ENCODE results near the gene CRYBB3. TPM values are rescaled to one million over a fixed set of nuclear protein-coding genes. Genes with fewer than 3 reads are reported as not detected.

The CRYBB3 gene
- total RNA-seq, 1 experiment from 2014 or later: not detected

GRCh38 chr22:25172153-25172552, 27.5 kb upstream of the CRYBB3 start:
- Histone ChIP-seq H3K4me3 (ENCODE audit: low read depth, low read length, poor library complexity, severe bottlenecking) (no peak overlapping the region), H3K9me3 (ENCODE audit: low read depth, low read length, poor library complexity, severe bottlenecking) (no peaks in the 10 kb centered on the region), H3K27me3 (replicated peaks; ENCODE audit: insufficient read depth, low read depth, low read length, poor library complexity) (no peaks in the 10 kb centered on the region), H3K36me3 (ENCODE audit: insufficient read depth, low read length, poor library complexity, severe bottlenecking) (no peaks in the 10 kb centered on the region), H3K4me1 (ENCODE audit: insufficient read depth, low read length, poor library complexity, severe bottlenecking) (no peaks in the 10 kb centered on the region), H3K27ac (ENCODE audit: low read depth, low read length, poor library complexity, severe bottlenecking) (no peak overlapping the region)
- no TSS peak for BruUV-seq (replicated peaks)
- TF ChIP-seq EZH2 (IDR thresholded peaks at IDR 0.05; ENCODE audit: borderline replicate concordance, low read depth, low read length, poor library complexity, severe bottlenecking) (no peak), CTCF (conservative IDR thresholded peaks at IDR 0.05; ENCODE audit: low read depth, low read length) (peak; percentile 37)
- CTCF ChIA-PET: no interaction called here
- no peak for DNase-seq (ENCODE audit: low spot score)
- POLR2A ChIA-PET (ENCODE audit: low non-redundant PET): no interaction called here
- intact Hi-C loops (cut with micrococcal nuclease; ENCODE audit: unreplicated experiment): no loop called here

GRCh38 chr22:25174156-25174887, 25.3 kb upstream of the CRYBB3 start:
- DNase-seq (ENCODE audit: low spot score): no peak
- POLR2A ChIA-PET (ENCODE audit: low non-redundant PET): no interaction called here
- no peak overlapping the region for H3K27ac ChIP-seq (ENCODE audit: low read depth, low read length, poor library complexity, severe bottlenecking)
- H3K9me3 ChIP-seq (ENCODE audit: low read depth, low read length, poor library complexity, severe bottlenecking): no peaks in the 10 kb centered on the region
- no peaks in the 10 kb centered on the region for H3K36me3 ChIP-seq (ENCODE audit: insufficient read depth, low read length, poor library complexity, severe bottlenecking)
- TF ChIP-seq EZH2 (IDR thresholded peaks at IDR 0.05; ENCODE audit: borderline replicate concordance, low read depth, low read length, poor library complexity, severe bottlenecking) (no peak), CTCF (conservative IDR thresholded peaks at IDR 0.05; ENCODE audit: low read depth, low read length) (no peak)
- H3K4me1 ChIP-seq (ENCODE audit: insufficient read depth, low read length, poor library complexity, severe bottlenecking): no peaks in the 10 kb centered on the region
- no peak overlapping the region for H3K4me3 ChIP-seq (ENCODE audit: low read depth, low read length, poor library complexity, severe bottlenecking)
- CTCF ChIA-PET: no interaction called here
- intact Hi-C loops (cut with micrococcal nuclease; ENCODE audit: unreplicated experiment): no loop called here
- no peaks in the 10 kb centered on the region for H3K27me3 ChIP-seq (replicated peaks; ENCODE audit: insufficient read depth, low read depth, low read length, poor library complexity)
- no TSS peak for BruUV-seq (replicated peaks)

GRCh38 chr22:25174888-25175411, 24.7 kb upstream of the CRYBB3 start:
- ChIA-PET CTCF (no interaction called here), POLR2A (ENCODE audit: low non-redundant PET) (no interaction called here)
- Histone ChIP-seq H3K4me3 (ENCODE audit: low read depth, low read length, poor library complexity, severe bottlenecking) (no peak overlapping the region), H3K36me3 (ENCODE audit: insufficient read depth, low read length, poor library complexity, severe bottlenecking) (no peaks in the 10 kb centered on the region), H3K4me1 (ENCODE audit: insufficient read depth, low read length, poor library complexity, severe bottlenecking) (no peaks in the 10 kb centered on the region), H3K27me3 (replicated peaks; ENCODE audit: insufficient read depth, low read depth, low read length, poor library complexity) (no peaks in the 10 kb centered on the region), H3K27ac (ENCODE audit: low read depth, low read length, poor library complexity, severe bottlenecking) (no peak overlapping the region), H3K9me3 (ENCODE audit: low read depth, low read length, poor library complexity, severe bottlenecking) (no peaks in the 10 kb centered on the region)
- no TSS peak for BruUV-seq (replicated peaks)
- TF ChIP-seq EZH2 (IDR thresholded peaks at IDR 0.05; ENCODE audit: borderline replicate concordance, low read depth, low read length, poor library complexity, severe bottlenecking) (no peak), CTCF (conservative IDR thresholded peaks at IDR 0.05; ENCODE audit: low read depth, low read length) (no peak)
- DNase-seq (ENCODE audit: low spot score): no peak
- intact Hi-C loops (cut with micrococcal nuclease; ENCODE audit: unreplicated experiment): no loop called here
